Activated T-cell treated with anti-CD3 and anti-CD28 coated beads for 24 hours (primary cell): ENCODE measurements around the gene SPPL2A.
"Not testable (repeated sequence)": the region's sequence is repeated elsewhere in the genome, so short reads cannot be mapped to it uniquely, and the experiment has no call there.

Source experiments
- DNase-seq: peaks from one replicate; pipeline ENCODE4 v3.0.0-alpha.2; 2020; ENCODE audit warnings: low read depth

The SPPL2A gene

GRCh38 chr15:50765195-50765967 lies at the start of gene SPPL2A:
Gene SPPL2A, minus strand, starts transcription at chr15:50765706. Its CDS starts 173 bp downstream, at chr15:50765533.
- DNase-seq: peak; percentile 84

GRCh38 chr15:50814634-50815033 lies 49.1 kb upstream of the SPPL2A start:
- DNase-seq: no peak

GRCh38 chr15:50813865-50814264 lies 48.4 kb upstream of the SPPL2A start:
- DNase-seq: no peak

- no peak for DNase-seq
Measured at GRCh38 chr15:50813089-50813488, 47.6 kb upstream of the SPPL2A start.

GRCh38 chr15:50812181-50812506 lies 46.6 kb upstream of the SPPL2A start:
- DNase-seq: not testable (repeated sequence)

- not testable (repeated sequence) for DNase-seq
Measured at GRCh38 chr15:50811461-50812180, 46.1 kb upstream of the SPPL2A start.

- no peak for DNase-seq
Measured at GRCh38 chr15:50810128-50810527, 44.6 kb upstream of the SPPL2A start.

- no peak for DNase-seq
Measured at GRCh38 chr15:50808728-50809127, 43.2 kb upstream of the SPPL2A start.

GRCh38 chr15:50803479-50804180 lies 38.1 kb upstream of the SPPL2A start:
- DNase-seq: no peak

GRCh38 chr15:50800715-50801114 lies 35.2 kb upstream of the SPPL2A start:
- DNase-seq: no peak

- no peak for DNase-seq
Measured at GRCh38 chr15:50798684-50799083, 33.2 kb upstream of the SPPL2A start.

- DNase-seq: no peak
Measured at GRCh38 chr15:50797926-50798325, 32.4 kb upstream of the SPPL2A start.

GRCh38 chr15:50791486-50791885 lies 26.0 kb upstream of the SPPL2A start:
- no peak for DNase-seq

- no peak for DNase-seq
Measured at GRCh38 chr15:50790778-50791453, 25.4 kb upstream of the SPPL2A start.

- no peak for DNase-seq
Measured at GRCh38 chr15:50786871-50787270, 21.4 kb upstream of the SPPL2A start.

GRCh38 chr15:50786438-50786837 lies 20.9 kb upstream of the SPPL2A start:
- no peak for DNase-seq

- no peak for DNase-seq
Measured at GRCh38 chr15:50783895-50784294, 18.4 kb upstream of the SPPL2A start.

GRCh38 chr15:50783411-50783810 lies 17.9 kb upstream of the SPPL2A start:
- no peak for DNase-seq

GRCh38 chr15:50778086-50778485 lies 12.6 kb upstream of the SPPL2A start:
- no peak for DNase-seq

- no peak for DNase-seq
Measured at GRCh38 chr15:50777042-50777441, 11.5 kb upstream of the SPPL2A start.

- no peak for DNase-seq
Measured at GRCh38 chr15:50774450-50774849, 8.9 kb upstream of the SPPL2A start.

GRCh38 chr15:50773389-50773788 lies 7.9 kb upstream of the SPPL2A start:
- no peak for DNase-seq
